ENCODE data around the gene TRAK1. TPM values are rescaled to one million over a fixed set of nuclear protein-coding genes. Genes with fewer than 3 reads are reported as not detected.

The TRAK1 gene
- total and polyA plus RNA-seq, 2 experiments from 2014 or later, result 19.0 to 28.8 TPM

DNA sequence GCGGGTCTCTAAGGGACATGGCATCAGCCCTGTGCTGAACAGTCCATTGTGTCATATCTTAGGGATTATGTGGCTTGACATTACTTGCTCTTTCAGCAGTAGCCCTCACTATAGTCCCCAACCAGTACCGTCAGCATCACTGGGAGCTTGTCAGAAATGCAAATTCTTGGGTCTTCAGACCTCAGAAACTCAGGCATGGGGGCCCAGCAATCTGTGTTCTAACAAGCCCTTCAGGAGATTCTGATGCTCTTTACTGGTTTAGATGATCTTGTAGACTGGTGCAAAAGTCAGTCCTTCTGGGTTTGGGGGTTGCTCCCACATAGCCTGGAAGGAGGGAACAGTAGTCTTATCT is 39.0 kb upstream of the TRAK1 start:
- no peak overlapping the region for H2AFZ ChIP-seq
- H3K9me3 ChIP-seq (ENCODE audit: low read depth), result no peaks in the 10 kb centered on the region
- H3K36me3 ChIP-seq (replicated peaks; ENCODE audit: insufficient read depth, low read depth), result no peaks in the 10 kb centered on the region
- peak overlapping the region; percentile 63 for H3K4me2 ChIP-seq
- H3K27ac ChIP-seq, result peak overlapping the region; percentile 95
- peaks cover 78% of the 10 kb centered on the region for H3K79me2 ChIP-seq
- 87% methylated on average over 2 of the region's 2 CpGs for WGBS (ENCODE audit: low lambda C conversion rate, missing lambda C conversion rate)
- no peak overlapping the region for H3K4me3 ChIP-seq
- no peaks in the 10 kb centered on the region for H3K27me3 ChIP-seq
- TF ChIP-seq EZH2phosphoT487 (IDR thresholded peaks at IDR 0.05; ENCODE audit: low read depth, severe bottlenecking, unreplicated experiment) (no peak), EZH2 (IDR thresholded peaks at IDR 0.05; ENCODE audit: borderline replicate concordance) (no peak)
- TF ChIP-seq, protein P1, sequence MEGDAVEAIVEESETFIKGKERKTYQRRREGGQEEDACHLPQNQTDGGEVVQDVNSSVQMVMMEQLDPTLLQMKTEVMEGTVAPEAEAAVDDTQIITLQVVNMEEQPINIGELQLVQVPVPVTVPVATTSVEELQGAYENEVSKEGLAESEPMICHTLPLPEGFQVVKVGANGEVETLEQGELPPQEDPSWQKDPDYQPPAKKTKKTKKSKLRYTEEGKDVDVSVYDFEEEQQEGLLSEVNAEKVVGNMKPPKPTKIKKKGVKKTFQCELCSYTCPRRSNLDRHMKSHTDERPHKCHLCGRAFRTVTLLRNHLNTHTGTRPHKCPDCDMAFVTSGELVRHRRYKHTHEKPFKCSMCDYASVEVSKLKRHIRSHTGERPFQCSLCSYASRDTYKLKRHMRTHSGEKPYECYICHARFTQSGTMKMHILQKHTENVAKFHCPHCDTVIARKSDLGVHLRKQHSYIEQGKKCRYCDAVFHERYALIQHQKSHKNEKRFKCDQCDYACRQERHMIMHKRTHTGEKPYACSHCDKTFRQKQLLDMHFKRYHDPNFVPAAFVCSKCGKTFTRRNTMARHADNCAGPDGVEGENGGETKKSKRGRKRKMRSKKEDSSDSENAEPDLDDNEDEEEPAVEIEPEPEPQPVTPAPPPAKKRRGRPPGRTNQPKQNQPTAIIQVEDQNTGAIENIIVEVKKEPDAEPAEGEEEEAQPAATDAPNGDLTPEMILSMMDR (IDR thresholded peaks at IDR 0.05; ENCODE audit: poor library complexity), result no peak
- no peak for DNase-seq (ENCODE audit: low spot score)
- H4K20me1 ChIP-seq (ENCODE audit: insufficient read depth, poor library complexity, severe bottlenecking), result no peaks in the 10 kb centered on the region
- no peaks in the 10 kb centered on the region for H3K9me2 ChIP-seq (replicated peaks; ENCODE audit: insufficient read depth)
- H3K4me1 ChIP-seq (ENCODE audit: insufficient read depth), result peaks cover 26% of the 10 kb centered on the region

- H3K36me3 ChIP-seq (replicated peaks; ENCODE audit: insufficient read depth, low read depth), result no peaks in the 10 kb centered on the region
- WGBS (ENCODE audit: low lambda C conversion rate, missing lambda C conversion rate), result 35% methylated on average over 10 of the region's 10 CpGs
- TF ChIP-seq EZH2phosphoT487 (IDR thresholded peaks at IDR 0.05; ENCODE audit: low read depth, severe bottlenecking, unreplicated experiment), result no peak
- TF ChIP-seq EZH2 (IDR thresholded peaks at IDR 0.05; ENCODE audit: borderline replicate concordance), result no peak
- TF ChIP-seq, protein P1 (IDR thresholded peaks at IDR 0.05; ENCODE audit: poor library complexity), result no peak
- DNase-seq (ENCODE audit: low spot score), result peak; percentile 69
- no peak overlapping the region for H3K4me3 ChIP-seq
- H2AFZ ChIP-seq, result peak overlapping the region; percentile 5
- H4K20me1 ChIP-seq (ENCODE audit: insufficient read depth, poor library complexity, severe bottlenecking), result no peaks in the 10 kb centered on the region
- peak overlapping the region; percentile 95 for H3K27ac ChIP-seq
- H3K79me2 ChIP-seq, result peaks cover 74% of the 10 kb centered on the region
- H3K9me2 ChIP-seq (replicated peaks; ENCODE audit: insufficient read depth), result no peaks in the 10 kb centered on the region
- peak overlapping the region; percentile 63 for H3K4me2 ChIP-seq
- peaks cover 26% of the 10 kb centered on the region for H3K4me1 ChIP-seq (ENCODE audit: insufficient read depth)
- no peaks in the 10 kb centered on the region for H3K9me3 ChIP-seq (ENCODE audit: low read depth)
- H3K27me3 ChIP-seq, result no peaks in the 10 kb centered on the region
Observed at GRCh38 chr3:42052484-42053351, 38.4 kb upstream of the TRAK1 start.

DNA sequence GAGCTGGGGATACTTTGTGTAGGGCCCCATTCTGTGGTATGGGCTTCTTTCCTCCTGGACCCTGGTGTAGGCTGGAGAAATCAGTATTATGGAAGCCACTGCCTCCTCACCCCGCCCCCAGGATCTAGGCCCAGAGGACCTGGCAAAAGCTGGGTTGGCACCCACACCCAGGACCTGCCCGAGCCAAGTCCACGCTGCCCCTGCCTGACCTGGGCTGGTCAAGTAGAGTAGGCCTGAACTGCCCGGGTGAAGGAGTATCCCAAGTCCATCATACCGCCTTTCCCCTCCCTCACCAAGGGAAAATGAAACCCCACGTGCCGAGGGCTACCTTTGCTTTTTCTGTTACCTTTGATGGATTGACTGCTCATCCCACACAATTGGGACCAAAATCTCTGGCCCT is 37.7 kb upstream of the TRAK1 start:
- Histone ChIP-seq H3K4me1 (ENCODE audit: insufficient read depth) (peaks cover 26% of the 10 kb centered on the region), H3K9me3 (ENCODE audit: low read depth) (no peaks in the 10 kb centered on the region), H2AFZ (no peak overlapping the region), H3K79me2 (peaks cover 74% of the 10 kb centered on the region), H3K27ac (peak overlapping the region; percentile 95), H3K36me3 (replicated peaks; ENCODE audit: insufficient read depth, low read depth) (no peaks in the 10 kb centered on the region), H3K9me2 (replicated peaks; ENCODE audit: insufficient read depth) (no peaks in the 10 kb centered on the region), H3K4me2 (peak overlapping the region; percentile 63), H3K4me3 (no peak overlapping the region), H3K27me3 (no peaks in the 10 kb centered on the region), H4K20me1 (ENCODE audit: insufficient read depth, poor library complexity, severe bottlenecking) (no peaks in the 10 kb centered on the region)
- WGBS (ENCODE audit: low lambda C conversion rate, missing lambda C conversion rate), result 77% methylated on average over 7 of the region's 7 CpGs
- TF ChIP-seq EZH2 (IDR thresholded peaks at IDR 0.05; ENCODE audit: borderline replicate concordance), result no peak
- TF ChIP-seq EZH2phosphoT487 (IDR thresholded peaks at IDR 0.05; ENCODE audit: low read depth, severe bottlenecking, unreplicated experiment), result no peak
- TF ChIP-seq, protein P1 (IDR thresholded peaks at IDR 0.05; ENCODE audit: poor library complexity), result no peak
- DNase-seq (ENCODE audit: low spot score), result peak; percentile 9
